PC-9 (cell line): Measurements from ENCODE around the gene TBC1D9B.
A peak's percentile ranks its signal among the peaks of the same experiment; 100 is the strongest.

Experiments used
- EZH2 ChIP-seq: fragments of 200-600 bp; sonication (generic); IDR thresholded peaks from 2 replicates; pipeline ENCODE4 v1.8.0; 2017; ENCODE audit warnings: antibody characterized with exemption, low read depth
- TF ChIP-seq, protein P1 (sequence below): fragments of 200-600 bp; sonication (generic); conservative IDR thresholded peaks from 2 replicates; pipeline ENCODE4 v1.6.1; 2017; ENCODE audit warnings: mixed run types, antibody characterized with exemption, mild to moderate bottlenecking, moderate library complexity

DNA sequence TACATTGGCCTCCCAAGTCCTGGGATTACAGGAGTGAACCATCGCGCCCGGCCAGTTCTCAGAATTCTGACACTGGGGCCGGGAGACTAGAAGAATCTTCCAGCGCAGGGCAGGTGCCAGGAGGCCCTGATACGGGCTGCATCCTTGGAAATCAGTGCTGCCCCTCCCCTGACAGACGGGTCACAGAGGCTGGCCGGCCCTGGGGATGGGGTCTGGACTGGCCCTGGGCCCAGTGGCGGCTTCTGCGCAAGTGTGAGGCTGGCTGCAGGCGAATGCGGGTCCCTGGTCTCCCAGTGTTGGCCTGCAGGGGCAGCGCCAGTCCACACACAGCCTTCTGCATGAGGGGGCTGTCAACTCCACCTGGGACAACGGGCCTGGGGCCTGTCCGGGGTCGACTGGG lies 831 bp upstream of the TBC1D9B start:
- no peak for TF ChIP-seq EZH2
- TF ChIP-seq, protein P1, sequence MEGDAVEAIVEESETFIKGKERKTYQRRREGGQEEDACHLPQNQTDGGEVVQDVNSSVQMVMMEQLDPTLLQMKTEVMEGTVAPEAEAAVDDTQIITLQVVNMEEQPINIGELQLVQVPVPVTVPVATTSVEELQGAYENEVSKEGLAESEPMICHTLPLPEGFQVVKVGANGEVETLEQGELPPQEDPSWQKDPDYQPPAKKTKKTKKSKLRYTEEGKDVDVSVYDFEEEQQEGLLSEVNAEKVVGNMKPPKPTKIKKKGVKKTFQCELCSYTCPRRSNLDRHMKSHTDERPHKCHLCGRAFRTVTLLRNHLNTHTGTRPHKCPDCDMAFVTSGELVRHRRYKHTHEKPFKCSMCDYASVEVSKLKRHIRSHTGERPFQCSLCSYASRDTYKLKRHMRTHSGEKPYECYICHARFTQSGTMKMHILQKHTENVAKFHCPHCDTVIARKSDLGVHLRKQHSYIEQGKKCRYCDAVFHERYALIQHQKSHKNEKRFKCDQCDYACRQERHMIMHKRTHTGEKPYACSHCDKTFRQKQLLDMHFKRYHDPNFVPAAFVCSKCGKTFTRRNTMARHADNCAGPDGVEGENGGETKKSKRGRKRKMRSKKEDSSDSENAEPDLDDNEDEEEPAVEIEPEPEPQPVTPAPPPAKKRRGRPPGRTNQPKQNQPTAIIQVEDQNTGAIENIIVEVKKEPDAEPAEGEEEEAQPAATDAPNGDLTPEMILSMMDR, result 0 out of 2 replicates have a peak, but pooled peaks have one; percentile 16
